PC-3 (cell line): ENCODE data around the gene PTPN21. TPM values are rescaled to one million over a fixed set of nuclear protein-coding genes. Genes with fewer than 3 reads are reported as not detected.

ENCODE experiments used
- ATAC-seq: fragments of 200-7000 bp; cut with Tn5 transposase; 2 replicates; pipeline ENCODE4 v1.9.1; 2020; ENCODE audit warnings: mild to moderate bottlenecking, moderate library complexity
- BruUV-seq: library from RNA; stranded (reverse); fragments of 400-500 nt; replicated peaks from 2 replicates; lab custom pipeline; 2021; lab: Mats Ljungman, UMichigan
- CTCF ChIA-PET: fragments of 300-600 bp; sonication (Branson Sonifier 250); formaldehyde crosslinking; loops from one replicate; lab custom pipeline; 2022; ENCODE audit warnings: antibody characterized with exemption; lab: Charles Lee
- POLR2A ChIA-PET: fragments of 300-600 bp; sonication (Branson Sonifier 250); formaldehyde crosslinking; loops from one replicate; lab custom pipeline; 2022; ENCODE audit warnings: antibody characterized with exemption; ENCODE audit not compliant: unreplicated experiment; lab: Charles Lee
- DNase-seq: peaks from one replicate; pipeline ENCODE4 v3.0.0-alpha.2; 2015
- H2AFZ ChIP-seq: fragments of 300-600 bp; sonication (generic); 2 replicates; pipeline ENCODE4 v1.6.0; 2016; ENCODE audit warnings: antibody characterized with exemption, low read length
- H3F3A ChIP-seq: fragments of 300-600 bp; sonication (generic); one replicate; pipeline ENCODE4 v1.6.0; 2017; ENCODE audit warnings: antibody characterized with exemption, low read length, control low read depth, mild to moderate bottlenecking; ENCODE audit not compliant: unreplicated experiment
- H3K27ac ChIP-seq: fragments of 300-600 bp; sonication (generic); 2 replicates; pipeline ENCODE4 v1.5.1; 2016; ENCODE audit warnings: mild to moderate bottlenecking, low read length
- H3K27me3 ChIP-seq: fragments of 300-600 bp; sonication (generic); 2 replicates; pipeline ENCODE4 v1.6.1; 2016; ENCODE audit warnings: low read length, mixed read lengths
- H3K36me3 ChIP-seq: fragments of 300-600 bp; sonication (generic); 2 replicates; pipeline ENCODE4 v1.6.1; 2016; ENCODE audit warnings: low read depth, mixed run types, low read length, mixed read lengths
- H3K4me1 ChIP-seq: fragments of 300-600 bp; sonication (generic); 2 replicates; pipeline ENCODE4 v1.5.1; 2016; ENCODE audit warnings: low read length; ENCODE audit not compliant: insufficient read depth
- H3K4me2 ChIP-seq: fragments of 300-600 bp; sonication (generic); 2 replicates; pipeline ENCODE4 v1.6.0; 2016; ENCODE audit warnings: low read length
- H3K4me3 ChIP-seq: fragments of 300-600 bp; sonication (generic); 2 replicates; pipeline ENCODE4 v1.5.1; 2016; ENCODE audit warnings: mild to moderate bottlenecking, low read length, mixed read lengths
- H3K79me2 ChIP-seq: fragments of 300-600 bp; sonication (generic); 2 replicates; pipeline ENCODE4 v1.6.1; 2017; ENCODE audit warnings: low read length, mixed read lengths
- H3K9ac ChIP-seq: fragments of 300-600 bp; sonication (generic); 2 replicates; pipeline ENCODE4 v1.6.0; 2016; ENCODE audit warnings: mild to moderate bottlenecking, low read length
- H3K9me2 ChIP-seq: fragments of 300-600 bp; sonication (generic); replicated peaks from 2 replicates; pipeline ENCODE4 v1.6.1; 2016; ENCODE audit warnings: mixed run types, low read length, mixed read lengths
- H3K9me3 ChIP-seq: fragments of 300-600 bp; sonication (generic); 2 replicates; pipeline ENCODE4 v1.6.1; 2016; ENCODE audit warnings: low read length, mixed read lengths
- H4K20me1 ChIP-seq: fragments of 300-600 bp; sonication (generic); 2 replicates; pipeline ENCODE4 v1.6.1; 2016; ENCODE audit warnings: low read length, mixed read lengths
- EZH2 ChIP-seq: fragments of 300-600 bp; sonication (generic); IDR thresholded peaks from one replicate; pipeline ENCODE4 v1.6.1; 2017; ENCODE audit warnings: antibody characterized with exemption, mild to moderate bottlenecking, low read length; ENCODE audit not compliant: unreplicated experiment
- EZH2phosphoT487 ChIP-seq: fragments of 300-600 bp; sonication (generic); IDR thresholded peaks from 2 replicates; pipeline ENCODE4 v1.6.1; 2018; ENCODE audit warnings: mild to moderate bottlenecking, antibody characterized with exemption, low read length, borderline replicate concordance
- intact Hi-C: fragments of 100-400 bp; cut with micrococcal nuclease; formaldehyde crosslinking; loops from 2 replicates; pipeline ENCODE4 v1.9.0; 2023
- total RNA-seq: library from RNA; depleted of rRNA; stranded (reverse); fragments of >200 nt; gene quantifications from 2 replicates; pipeline ENCODE4 v1.2.3, GENCODE V29; 2014
- TF ChIP-seq, protein P1 (sequence below): fragments of 300-600 bp; sonication (generic); conservative IDR thresholded peaks from 2 replicates; pipeline ENCODE4 v1.5.1; 2017; ENCODE audit warnings: antibody characterized with exemption, low read depth, mild to moderate bottlenecking, low read length

Gene PTPN21
- total RNA-seq, 1 experiment from 2014 or later: 6.3 TPM

DNA sequence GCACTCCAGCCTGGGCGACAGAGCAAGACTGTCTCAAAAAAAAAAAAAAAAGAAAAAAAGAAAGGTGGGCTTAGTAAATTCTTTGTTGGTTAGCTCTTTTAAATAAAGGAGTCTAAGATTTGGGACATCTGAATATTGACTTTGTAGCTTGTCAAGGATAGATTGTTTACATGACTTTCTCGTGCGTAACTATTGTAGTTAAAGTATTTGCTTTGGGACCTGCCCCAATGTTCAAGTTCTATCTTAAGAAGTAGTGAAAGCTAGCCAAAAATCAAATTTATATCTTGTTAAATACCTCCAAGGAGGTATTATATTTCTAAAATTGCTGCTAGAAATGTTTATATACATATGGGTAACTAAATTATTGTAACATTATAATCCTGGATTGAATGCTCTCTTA, 32.4 kb downstream of the PTPN21 start:
- H3K4me2 ChIP-seq: peak overlapping the region; percentile 45
- POLR2A ChIA-PET: interaction anchor here (1.6 kb wide), 1 partner anchor 29 kb away, joined by 4 read pairs; no protein-coding TSS in a partner anchor
- peaks cover 44% of the 10 kb centered on the region for H3K4me1 ChIP-seq
- no peaks in the 10 kb centered on the region for H3K27me3 ChIP-seq
- H3K36me3 ChIP-seq: peaks cover 2% of the 10 kb centered on the region; the same call in 1 of the 2 replicates
- H3K9me2 ChIP-seq: no peaks in the 10 kb centered on the region
- no peaks in the 10 kb centered on the region for H3K79me2 ChIP-seq
- peak overlapping the region; percentile 10; the same call in 1 of the 2 replicates for H3K4me3 ChIP-seq
- BruUV-seq: TSS peak; percentile 83
- CTCF ChIA-PET: interaction anchor here (0.6 to 0.9 kb wide), 2 partner anchors 29 to 38 kb away, joined by 3 to 4 read pairs; no protein-coding TSS in a partner anchor
- DNase-seq (peak; percentile 69), ATAC-seq (peak; percentile 60)
- no peak for TF ChIP-seq EZH2
- TF ChIP-seq, protein P1, sequence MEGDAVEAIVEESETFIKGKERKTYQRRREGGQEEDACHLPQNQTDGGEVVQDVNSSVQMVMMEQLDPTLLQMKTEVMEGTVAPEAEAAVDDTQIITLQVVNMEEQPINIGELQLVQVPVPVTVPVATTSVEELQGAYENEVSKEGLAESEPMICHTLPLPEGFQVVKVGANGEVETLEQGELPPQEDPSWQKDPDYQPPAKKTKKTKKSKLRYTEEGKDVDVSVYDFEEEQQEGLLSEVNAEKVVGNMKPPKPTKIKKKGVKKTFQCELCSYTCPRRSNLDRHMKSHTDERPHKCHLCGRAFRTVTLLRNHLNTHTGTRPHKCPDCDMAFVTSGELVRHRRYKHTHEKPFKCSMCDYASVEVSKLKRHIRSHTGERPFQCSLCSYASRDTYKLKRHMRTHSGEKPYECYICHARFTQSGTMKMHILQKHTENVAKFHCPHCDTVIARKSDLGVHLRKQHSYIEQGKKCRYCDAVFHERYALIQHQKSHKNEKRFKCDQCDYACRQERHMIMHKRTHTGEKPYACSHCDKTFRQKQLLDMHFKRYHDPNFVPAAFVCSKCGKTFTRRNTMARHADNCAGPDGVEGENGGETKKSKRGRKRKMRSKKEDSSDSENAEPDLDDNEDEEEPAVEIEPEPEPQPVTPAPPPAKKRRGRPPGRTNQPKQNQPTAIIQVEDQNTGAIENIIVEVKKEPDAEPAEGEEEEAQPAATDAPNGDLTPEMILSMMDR: no peak
- TF ChIP-seq EZH2phosphoT487: no peak
- H3K9me3 ChIP-seq: no peaks in the 10 kb centered on the region
- H4K20me1 ChIP-seq: no peaks in the 10 kb centered on the region
- intact Hi-C loops: loop anchor here (1.0 kb wide), 3 partner anchors 26 to 33 kb away; partner anchors contain the start of gene PTPN21
- H3K27ac ChIP-seq: peak overlapping the region; percentile 88
- peaks cover 5% of the 10 kb centered on the region for H3F3A ChIP-seq
- no peak overlapping the region for H2AFZ ChIP-seq
- peak overlapping the region; percentile 50 for H3K9ac ChIP-seq

DNA sequence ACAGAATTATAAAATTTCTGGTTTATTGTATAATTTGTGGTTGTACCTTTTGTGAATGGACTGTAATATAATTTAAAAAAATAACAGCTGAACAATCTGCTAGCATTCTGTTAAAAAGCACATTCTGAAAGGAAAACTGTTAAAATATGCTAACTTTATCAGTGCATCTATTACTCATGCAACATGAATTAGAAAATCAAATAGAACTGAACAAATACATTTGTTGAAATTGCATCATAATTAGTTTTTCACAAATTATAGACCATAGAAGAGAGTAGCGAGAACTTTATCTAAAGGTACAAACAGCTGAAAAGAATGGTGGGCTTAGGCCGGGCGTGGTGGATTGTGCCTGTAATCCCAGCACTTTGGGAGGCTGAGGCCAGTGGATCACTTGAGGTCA, 33.0 kb downstream of the PTPN21 start:
- H3K9me3 ChIP-seq: no peaks in the 10 kb centered on the region
- peaks cover 44% of the 10 kb centered on the region for H3K4me1 ChIP-seq
- H4K20me1 ChIP-seq: no peaks in the 10 kb centered on the region
- no peaks in the 10 kb centered on the region for H3K79me2 ChIP-seq
- intact Hi-C loops: loop anchor here (1.0 kb wide), 3 partner anchors 26 to 33 kb away; partner anchors contain the start of gene PTPN21
- TF ChIP-seq EZH2 (no peak), EZH2phosphoT487 (no peak)
- TF ChIP-seq, protein P1: no peak
- ChIA-PET CTCF (no interaction called here), POLR2A (interaction anchor here (0.6 to 1.6 kb wide), 2 partner anchors 30 to 38 kb away, joined by 3 to 4 read pairs; no protein-coding TSS in a partner anchor)
- peak overlapping the region; percentile 88 for H3K27ac ChIP-seq
- H3K4me3 ChIP-seq: no peak overlapping the region
- H3K4me2 ChIP-seq: peak overlapping the region; percentile 45
- no peaks in the 10 kb centered on the region for H3K9me2 ChIP-seq
- peaks cover 2% of the 10 kb centered on the region; the same call in 1 of the 2 replicates for H3K36me3 ChIP-seq
- peak overlapping the region; percentile 50 for H3K9ac ChIP-seq
- H3F3A ChIP-seq: peaks cover 5% of the 10 kb centered on the region
- peak; percentile 74 for DNase-seq
- no peak overlapping the region for H2AFZ ChIP-seq
- ATAC-seq: peak; percentile 47
- TSS peak; percentile 58 for BruUV-seq
- no peaks in the 10 kb centered on the region for H3K27me3 ChIP-seq

DNA sequence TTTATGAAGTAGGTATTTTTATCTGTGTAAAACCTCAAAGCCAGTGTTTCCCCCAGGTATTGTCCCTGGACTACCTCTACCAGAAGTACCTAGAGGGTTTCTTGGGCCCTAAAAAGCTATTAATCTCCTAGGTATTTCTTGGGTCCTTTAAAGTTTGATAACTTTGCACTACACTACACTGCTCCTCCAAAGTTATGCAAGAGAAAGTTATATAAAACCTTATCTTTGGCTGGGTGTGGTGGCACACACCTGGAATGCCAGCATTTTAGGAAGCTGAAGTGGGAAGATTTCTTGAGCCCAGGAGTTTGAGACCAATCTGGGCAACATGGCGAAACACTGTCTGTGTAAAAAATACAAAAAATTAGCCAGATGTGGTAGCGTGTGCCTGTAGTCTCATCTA, 34.9 kb downstream of the PTPN21 start:
- Histone ChIP-seq H3K79me2 (no peaks in the 10 kb centered on the region), H3K4me1 (peaks cover 44% of the 10 kb centered on the region), H3K27ac (0 out of 2 replicates have a peak overlapping the region, but pooled peaks have one; percentile 72), H3F3A (peaks cover 5% of the 10 kb centered on the region), H3K9ac (no peak overlapping the region), H3K4me2 (0 out of 2 replicates have a peak overlapping the region, but pooled peaks have one; percentile 12), H4K20me1 (no peaks in the 10 kb centered on the region), H3K9me2 (no peaks in the 10 kb centered on the region), H3K27me3 (no peaks in the 10 kb centered on the region), H3K9me3 (no peaks in the 10 kb centered on the region), H3K4me3 (no peak overlapping the region), H2AFZ (no peak overlapping the region), H3K36me3 (peaks cover 4% of the 10 kb centered on the region; the same call in 1 of the 2 replicates)
- POLR2A ChIA-PET: no interaction called here
- DNase-seq (no peak), ATAC-seq (no peak)
- BruUV-seq: no TSS peak
- CTCF ChIA-PET: no interaction called here
- TF ChIP-seq EZH2phosphoT487: no peak
- no peak for TF ChIP-seq EZH2
- TF ChIP-seq, protein P1: no peak
- intact Hi-C loops: no loop called here
